Loucy (cell line): Measurements from ENCODE around the gene GJB3.

Source experiments
- H2AFZ ChIP-seq: fragments of 200-600 bp; sonication (generic); 2 replicates; pipeline ENCODE4 v1.6.0; 2016; ENCODE audit warnings: antibody characterized with exemption, mild to moderate bottlenecking, low read length, moderate library complexity
- H3F3A ChIP-seq: fragments of 200-600 bp; 2 replicates; pipeline ENCODE4 v1.6.0; 2016; ENCODE audit warnings: antibody characterized with exemption, low read depth, mild to moderate bottlenecking
- H3K27me3 ChIP-seq: fragments of 200-600 bp; sonication (generic); 2 replicates; pipeline ENCODE4 v1.6.1; 2014; ENCODE audit warnings: low read length, mild to moderate bottlenecking; ENCODE audit not compliant: insufficient read depth, poor library complexity, severe bottlenecking
- H3K36me3 ChIP-seq: fragments of 200-600 bp; sonication (generic); 2 replicates; pipeline ENCODE4 v1.6.1; 2016; ENCODE audit warnings: low read length; ENCODE audit not compliant: insufficient read depth
- H3K4me1 ChIP-seq: fragments of 200-600 bp; sonication (generic); 2 replicates; pipeline ENCODE4 v1.5.1; 2014; ENCODE audit warnings: low read length, mild to moderate bottlenecking; ENCODE audit not compliant: insufficient read depth, poor library complexity, severe bottlenecking
- H3K4me2 ChIP-seq: fragments of 200-600 bp; sonication (generic); 2 replicates; pipeline ENCODE4 v1.6.0; 2014; ENCODE audit warnings: antibody characterized with exemption, low read length, low read depth, mild to moderate bottlenecking; ENCODE audit not compliant: poor library complexity, severe bottlenecking
- H3K4me3 ChIP-seq: fragments of 200-600 bp; sonication (generic); 2 replicates; pipeline ENCODE4 v1.5.1; 2014; ENCODE audit warnings: low read length, mild to moderate bottlenecking, mixed read lengths; ENCODE audit not compliant: poor library complexity, severe bottlenecking
- H3K79me2 ChIP-seq: fragments of 200-600 bp; sonication (generic); 2 replicates; pipeline ENCODE4 v1.6.1; 2014; ENCODE audit warnings: low read length; ENCODE audit not compliant: insufficient read depth
- H3K9ac ChIP-seq: fragments of 200-600 bp; sonication (generic); 2 replicates; pipeline ENCODE4 v1.6.0; 2014; ENCODE audit warnings: mild to moderate bottlenecking, low read depth, low read length, moderate library complexity; ENCODE audit not compliant: poor library complexity, severe bottlenecking
- H3K9me2 ChIP-seq: fragments of 200-600 bp; sonication (generic); replicated peaks from 2 replicates; pipeline ENCODE4 v1.6.1; 2016; ENCODE audit warnings: low read depth, low read length, mixed read lengths
- H3K9me3 ChIP-seq: fragments of 200-600 bp; sonication (generic); 2 replicates; pipeline ENCODE4 v1.6.1; 2014; ENCODE audit warnings: mild to moderate bottlenecking, antibody characterized with exemption, low read length, low read depth; ENCODE audit not compliant: insufficient read depth
- H4K20me1 ChIP-seq: fragments of 200-600 bp; sonication (generic); 2 replicates; pipeline ENCODE4 v1.6.0; 2014; ENCODE audit warnings: antibody characterized with exemption, low read length, mild to moderate bottlenecking; ENCODE audit not compliant: insufficient read depth, poor library complexity, severe bottlenecking
- CTCF ChIP-seq: fragments of 200-600 bp; sonication (generic); conservative IDR thresholded peaks from 2 replicates; pipeline ENCODE4 v1.5.1; 2014; ENCODE audit warnings: mild to moderate bottlenecking, antibody characterized with exemption, low read length
- EZH2phosphoT487 ChIP-seq: fragments of 200-600 bp; IDR thresholded peaks from 2 replicates; pipeline ENCODE4 v1.6.1; 2018; ENCODE audit warnings: antibody characterized with exemption, mild to moderate bottlenecking, moderate library complexity, borderline replicate concordance

GJB3 gene

GRCh38 chr1:34786521-34787325, 5.7 kb downstream of the GJB3 start:
- Histone ChIP-seq H2AFZ (no peak overlapping the region), H3K9me3 (no peaks in the 10 kb centered on the region), H3K4me3 (no peak overlapping the region), H3K9ac (no peak overlapping the region), H3K79me2 (no peaks in the 10 kb centered on the region), H3K36me3 (no peaks in the 10 kb centered on the region), H3F3A (no peaks in the 10 kb centered on the region), H3K9me2 (no peaks in the 10 kb centered on the region), H4K20me1 (no peaks in the 10 kb centered on the region), H3K4me2 (no peak overlapping the region), H3K4me1 (no peaks in the 10 kb centered on the region), H3K27me3 (no peaks in the 10 kb centered on the region)
- TF ChIP-seq CTCF (peak; percentile 86), EZH2phosphoT487 (no peak)

GRCh38 chr1:34787461-34788420, 6.7 kb downstream of the GJB3 start:
- TF ChIP-seq CTCF (peak; percentile 56), EZH2phosphoT487 (no peak)
- Histone ChIP-seq H3K4me3 (no peak overlapping the region), H3K27me3 (no peaks in the 10 kb centered on the region), H3K9me3 (no peaks in the 10 kb centered on the region), H3K36me3 (no peaks in the 10 kb centered on the region), H2AFZ (peak overlapping the region; percentile 39; the same call in 1 of the 2 replicates), H3K9me2 (no peaks in the 10 kb centered on the region), H3K4me2 (no peak overlapping the region), H3K79me2 (no peaks in the 10 kb centered on the region), H3F3A (no peaks in the 10 kb centered on the region), H4K20me1 (no peaks in the 10 kb centered on the region), H3K4me1 (no peaks in the 10 kb centered on the region), H3K9ac (no peak overlapping the region)

- Histone ChIP-seq H3K36me3 (no peaks in the 10 kb centered on the region), H3K4me3 (no peak overlapping the region), H3K4me2 (no peak overlapping the region), H2AFZ (no peak overlapping the region), H3K79me2 (no peaks in the 10 kb centered on the region), H3K9me2 (no peaks in the 10 kb centered on the region), H3F3A (no peaks in the 10 kb centered on the region), H4K20me1 (no peaks in the 10 kb centered on the region), H3K9ac (no peak overlapping the region), H3K9me3 (no peaks in the 10 kb centered on the region), H3K4me1 (no peaks in the 10 kb centered on the region), H3K27me3 (no peaks in the 10 kb centered on the region)
- TF ChIP-seq CTCF (no peak), EZH2phosphoT487 (no peak)
Measured at GRCh38 chr1:34790985-34791384, 10.0 kb downstream of the GJB3 start.
